MCF 10A (cell line): ENCODE measurements around the gene AMER1. TPM values are rescaled to one million over a fixed set of nuclear protein-coding genes. Genes with fewer than 3 reads are reported as not detected.

ENCODE experiments used
- BruUV-seq: library from RNA; stranded (reverse); fragments of 400-500 nt; replicated peaks from 2 replicates; lab custom pipeline; 2021; lab: Mats Ljungman, UMichigan
- CTCF ChIA-PET: fragments of 300-600 bp; sonication (Branson Sonifier 250); formaldehyde crosslinking; extraction: SDS; loops from one replicate; lab custom pipeline; 2021; ENCODE audit warnings: antibody characterized with exemption, inconsistent platforms; lab: Yijun Ruan, JAX
- POLR2A ChIA-PET: fragments of 300-600, 350-650 bp; sonication (Branson Sonifier 250); formaldehyde crosslinking; extraction: SDS; loops from one replicate; lab custom pipeline; 2020; ENCODE audit warnings: antibody characterized with exemption, inconsistent platforms; lab: Yijun Ruan, JAX
- DNase-seq: peaks from one replicate; pipeline ENCODE4 v3.0.0-alpha.2; 2018; ENCODE audit not compliant: unreplicated experiment
- H3K27ac Mint-ChIP-seq: one replicate; pipeline ENCODE4 v1.8.0; 2022; ENCODE audit warnings: mild to moderate bottlenecking, low read depth, mixed read lengths; ENCODE audit not compliant: unreplicated experiment
- H3K27me3 Mint-ChIP-seq: one replicate; pipeline ENCODE4 v1.8.0; 2022; ENCODE audit warnings: mixed read lengths; ENCODE audit not compliant: insufficient read depth, unreplicated experiment
- H3K36me3 Mint-ChIP-seq: one replicate; pipeline ENCODE4 v1.8.0; 2022; ENCODE audit warnings: mild to moderate bottlenecking, moderate library complexity, mixed read lengths; ENCODE audit not compliant: insufficient read depth, unreplicated experiment
- H3K4me1 Mint-ChIP-seq: one replicate; pipeline ENCODE4 v1.8.0; 2022; ENCODE audit warnings: mixed read lengths; ENCODE audit not compliant: insufficient read depth, unreplicated experiment
- H3K4me3 Mint-ChIP-seq: one replicate; pipeline ENCODE4 v1.8.0; 2022; ENCODE audit warnings: mild to moderate bottlenecking, moderate library complexity, mixed read lengths; ENCODE audit not compliant: unreplicated experiment
- H3K9me3 Mint-ChIP-seq: one replicate; pipeline ENCODE4 v1.8.0; 2022; ENCODE audit warnings: mixed read lengths; ENCODE audit not compliant: unreplicated experiment
- CTCF ChIP-seq: fragments of 200-600 bp; IDR thresholded peaks from one replicate; pipeline ENCODE4 v1.8.0; 2022; ENCODE audit warnings: antibody characterized with exemption, mild to moderate bottlenecking; ENCODE audit not compliant: unreplicated experiment
- intact Hi-C: fragments of 100-400 bp; cut with micrococcal nuclease; formaldehyde crosslinking; loops from 2 replicates; pipeline ENCODE4 v1.14.1; 2022
- total RNA-seq: library from RNA; stranded (reverse); gene quantifications from 2 replicates; pipeline ENCODE4 v1.2.3, GENCODE V29; 2022

Gene AMER1
- total RNA-seq, 1 experiment from 2014 or later: 3.9 TPM

GRCh38 chrX:64204252-64204651, 1.3 kb downstream of the AMER1 start:
- no peak for DNase-seq
- Mint-ChIP-seq H3K4me1 (no peaks in the 10 kb centered on the region), H3K4me3 (peak overlapping the region; percentile 73), H3K36me3 (peaks cover 7% of the 10 kb centered on the region), H3K27ac (no peak overlapping the region), H3K27me3 (no peaks in the 10 kb centered on the region), H3K9me3 (no peaks in the 10 kb centered on the region)
- intact Hi-C loops: loop anchor here (10.0 kb wide), 2 partner anchors 269 to 1331 kb away; partner anchors contain the start of gene LAS1L
- ChIA-PET CTCF (no interaction called here), POLR2A (interaction anchor here (1.0 kb wide), 1 partner anchor 771 kb away, joined by 3 read pairs; no protein-coding TSS in a partner anchor)
- no TSS peak for BruUV-seq
- no peak for TF ChIP-seq CTCF

- Mint-ChIP-seq H3K27ac (no peak overlapping the region), H3K36me3 (peaks cover 7% of the 10 kb centered on the region), H3K9me3 (no peaks in the 10 kb centered on the region), H3K4me3 (no peak overlapping the region), H3K27me3 (no peaks in the 10 kb centered on the region), H3K4me1 (no peaks in the 10 kb centered on the region)
- no TSS peak for BruUV-seq
- TF ChIP-seq CTCF: no peak
- intact Hi-C loops: loop anchor here (10.0 kb wide), 2 partner anchors 268 to 1332 kb away; partner anchors contain the start of gene LAS1L
- CTCF ChIA-PET: no interaction called here
- DNase-seq: no peak
- POLR2A ChIA-PET: no interaction called here
Observed at GRCh38 chrX:64202808-64203325, 2.6 kb downstream of the AMER1 start.

- DNase-seq: no peak
- ChIA-PET POLR2A (interaction anchor here (0.9 kb wide), 1 partner anchor 10 kb away, joined by 3 read pairs; no protein-coding TSS in a partner anchor), CTCF (interaction anchor here (0.6 to 1.1 kb wide), 2 partner anchors 34 to 1327 kb away, joined by 3 read pairs; no protein-coding TSS in a partner anchor)
- no peaks in the 10 kb centered on the region for H3K27me3 Mint-ChIP-seq
- no TSS peak for BruUV-seq
- no peak overlapping the region for H3K27ac Mint-ChIP-seq
- intact Hi-C loops: no loop called here
- no peaks in the 10 kb centered on the region for H3K9me3 Mint-ChIP-seq
- H3K4me3 Mint-ChIP-seq: no peak overlapping the region
- H3K4me1 Mint-ChIP-seq: no peaks in the 10 kb centered on the region
- H3K36me3 Mint-ChIP-seq: peaks cover 6% of the 10 kb centered on the region
- no peak for TF ChIP-seq CTCF
Observed at GRCh38 chrX:64198036-64198435, 7.5 kb downstream of the AMER1 start.

GRCh38 chrX:64196606-64197005, 8.9 kb downstream of the AMER1 start:
- H3K9me3 Mint-ChIP-seq: no peaks in the 10 kb centered on the region
- DNase-seq: no peak
- intact Hi-C loops: no loop called here

More at GRCh38 chrX:64196606-64197005, 8.9 kb downstream of the AMER1 start:
- ChIA-PET CTCF (no interaction called here), POLR2A (no interaction called here)
- H3K4me3 Mint-ChIP-seq: no peak overlapping the region
- no peaks in the 10 kb centered on the region for H3K27me3 Mint-ChIP-seq
- TF ChIP-seq CTCF: no peak
- H3K4me1 Mint-ChIP-seq: no peaks in the 10 kb centered on the region
- H3K27ac Mint-ChIP-seq: no peak overlapping the region
- no TSS peak for BruUV-seq
- H3K36me3 Mint-ChIP-seq: peaks cover 7% of the 10 kb centered on the region
